HEK293 (cell line): ENCODE measurements around the gene SLC22A4.

Experiments used
- CTCF ChIA-PET: fragments of 350-600 bp; formaldehyde crosslinking; extraction: SDS; loops from one replicate; lab custom pipeline; 2021; ENCODE audit warnings: antibody characterized with exemption; lab: Yijun Ruan, JAX
- POLR2A ChIA-PET: fragments of 300-600 bp; formaldehyde crosslinking; extraction: SDS; loops from one replicate; lab custom pipeline; 2020; ENCODE audit warnings: antibody characterized with exemption, inconsistent platforms; lab: Yijun Ruan, JAX
- H3K27ac ChIP-seq: fragments of 200-500 bp; sonication (Bioruptor generic); 2 replicates; pipeline ENCODE4 v1.5.1; 2014; ENCODE audit warnings: low read depth, low read length, control low read depth, inconsistent platforms; ENCODE audit errors: extremely low read depth
- H3K36me3 ChIP-seq, 2 experiments: fragments of 200-500 bp in 1 of 2; sonication (Bioruptor generic) in 1 of 2; 1 replicate in 1 of 2; 2 replicates in 1 of 2; pipeline ENCODE4 v1.5.1; 2014 to 2017; ENCODE audit warnings: inconsistent platforms in 2 of 2, low read length in 2 of 2; ENCODE audit not compliant: control insufficient read depth in 2 of 2, insufficient read depth in 1 of 2
- H3K4me1 ChIP-seq: fragments of 200-500 bp; sonication (Bioruptor generic); 2 replicates; pipeline ENCODE4 v1.5.1; 2014; ENCODE audit warnings: mild to moderate bottlenecking, low read length, inconsistent platforms; ENCODE audit not compliant: control insufficient read depth, insufficient read depth
- H3K4me3 ChIP-seq: 2 replicates; pipeline ENCODE4 v1.5.1; 2011; ENCODE audit warnings: low read depth, mild to moderate bottlenecking, control low read depth, low read length, moderate library complexity
- H3K9me3 ChIP-seq: fragments of 200-500 bp; sonication (Bioruptor generic); 2 replicates; pipeline ENCODE4 v1.5.1; 2014; ENCODE audit warnings: low read depth, low read length, inconsistent platforms; ENCODE audit not compliant: control insufficient read depth, insufficient read depth
- BCL11A ChIP-seq: fragments of 450-650 bp; formaldehyde crosslinking; IDR thresholded peaks from 2 replicates; pipeline ENCODE4 v1.5.1; 2016; ENCODE audit warnings: low read depth, missing biosample characterization, missing genetic modification characterization
- FEZF1 ChIP-seq: fragments of 450-650 bp; formaldehyde crosslinking; IDR thresholded peaks from 2 replicates; pipeline ENCODE4 v1.5.1; 2016; ENCODE audit warnings: missing biosample characterization, missing genetic modification characterization
- YY1 ChIP-seq: fragments of 450-650 bp; formaldehyde crosslinking; IDR thresholded peaks from 2 replicates; pipeline ENCODE4 v1.5.1; 2018; ENCODE audit warnings: missing biosample characterization, missing genetic modification characterization
- ZBTB21 ChIP-seq: fragments of 450-650 bp; formaldehyde crosslinking; IDR thresholded peaks from 2 replicates; pipeline ENCODE4 v1.5.1; 2017; ENCODE audit warnings: missing biosample characterization, missing genetic modification characterization
- ZBTB26 ChIP-seq: fragments of 450-650 bp; formaldehyde crosslinking; optimal IDR thresholded peaks from 2 replicates; pipeline ENCODE3; 2016; ENCODE audit warnings: missing biosample characterization, mild to moderate bottlenecking, missing genetic modification characterization
- ZBTB48 ChIP-seq: fragments of 450-650 bp; formaldehyde crosslinking; IDR thresholded peaks from 2 replicates; pipeline ENCODE4 v1.5.1; 2016; ENCODE audit warnings: missing biosample characterization, missing genetic modification characterization
- ZBTB49 ChIP-seq: fragments of 450-650 bp; formaldehyde crosslinking; IDR thresholded peaks from 2 replicates; pipeline ENCODE4 v1.5.1; 2016; ENCODE audit warnings: missing biosample characterization, missing genetic modification characterization, low read depth
- ZNF121 ChIP-seq: fragments of 450-650 bp; formaldehyde crosslinking; IDR thresholded peaks from 2 replicates; pipeline ENCODE4 v1.5.1; 2016; ENCODE audit warnings: missing biosample characterization, missing genetic modification characterization
- ZNF2 ChIP-seq: fragments of 450-650 bp; formaldehyde crosslinking; IDR thresholded peaks from 2 replicates; pipeline ENCODE4 v1.5.1; 2016; ENCODE audit warnings: missing biosample characterization, missing genetic modification characterization
- ZNF266 ChIP-seq: fragments of 450-650 bp; formaldehyde crosslinking; IDR thresholded peaks from 2 replicates; pipeline ENCODE4 v1.5.1; 2016; ENCODE audit warnings: missing biosample characterization, missing genetic modification characterization, low read depth
- ZNF48 ChIP-seq: fragments of 450-650 bp; formaldehyde crosslinking; IDR thresholded peaks from 2 replicates; pipeline ENCODE4 v1.5.1; 2016; ENCODE audit warnings: missing biosample characterization, missing genetic modification characterization
- ZNF664 ChIP-seq: fragments of 450-650 bp; formaldehyde crosslinking; IDR thresholded peaks from 2 replicates; pipeline ENCODE4 v1.5.1; 2016; ENCODE audit warnings: missing biosample characterization, missing genetic modification characterization
- ZNF792 ChIP-seq: fragments of 450-650 bp; formaldehyde crosslinking; IDR thresholded peaks from 2 replicates; pipeline ENCODE4 v1.5.1; 2016; ENCODE audit warnings: missing biosample characterization, missing genetic modification characterization
- ZNF837 ChIP-seq: fragments of 450-650 bp; formaldehyde crosslinking; IDR thresholded peaks from 2 replicates; pipeline ENCODE4 v1.5.1; 2016; ENCODE audit warnings: missing biosample characterization, missing genetic modification characterization
- ZNF843 ChIP-seq: fragments of 450-650 bp; formaldehyde crosslinking; IDR thresholded peaks from 2 replicates; pipeline ENCODE4 v1.5.1; 2016; ENCODE audit warnings: missing biosample characterization, missing genetic modification characterization
- TF ChIP-seq, protein P1 (sequence below): IDR thresholded peaks from 2 replicates; pipeline ENCODE4 v1.6.1; 2011; ENCODE audit warnings: mild to moderate bottlenecking, low read depth, low read length, borderline replicate concordance
- TF ChIP-seq, protein P2 (sequence below): fragments of 450-650 bp; formaldehyde crosslinking; IDR thresholded peaks from 2 replicates; pipeline ENCODE4 v1.5.1; 2016; ENCODE audit warnings: missing biosample characterization, missing genetic modification characterization
- TF ChIP-seq, protein P3 (sequence below): fragments of 450-650 bp; formaldehyde crosslinking; IDR thresholded peaks from 2 replicates; pipeline ENCODE4 v1.5.1; 2016; ENCODE audit warnings: missing biosample characterization, missing genetic modification characterization
- TF ChIP-seq, protein P4 (sequence below): fragments of 450-650 bp; formaldehyde crosslinking; IDR thresholded peaks from 2 replicates; pipeline ENCODE4 v1.5.1; 2016; ENCODE audit warnings: missing biosample characterization, missing genetic modification characterization

Gene SLC22A4

GRCh38 chr5:132308701-132309100 lies 14.5 kb downstream of the SLC22A4 start:
- CTCF ChIA-PET: interaction anchor here (0.6 to 0.7 kb wide), 2 partner anchors 71 to 812 kb away, joined by 3 to 6 read pairs; no protein-coding TSS in a partner anchor
- Histone ChIP-seq H3K4me3 (no peak overlapping the region), H3K9me3 (no peaks in the 10 kb centered on the region), H3K4me1 (no peaks in the 10 kb centered on the region), H3K27ac (no peak overlapping the region)
- POLR2A ChIA-PET: interaction anchor here (1.9 kb wide), 1 partner anchor 15 kb away, joined by 6 read pairs; the partner anchor contains the start of gene SLC22A4
- TF ChIP-seq ZBTB26 (tag by site-specific recombination) (no peak), ZNF792 (no peak), ZNF266 (no peak), ZNF2 (tag by site-specific recombination) (no peak), ZNF121 (tag by site-specific recombination) (no peak), ZBTB49 (tag by site-specific recombination) (no peak), FEZF1 (tag by site-specific recombination) (no peak), ZNF843 (tag by site-specific recombination) (no peak), ZNF48 (no peak), YY1 (tag by site-specific recombination) (no peak), ZBTB21 (tag by site-specific recombination) (no peak), ZNF664 (no peak), ZNF837 (tag by site-specific recombination) (no peak), BCL11A (tag by site-specific recombination) (no peak), ZBTB48 (no peak)
- TF ChIP-seq, protein P1, sequence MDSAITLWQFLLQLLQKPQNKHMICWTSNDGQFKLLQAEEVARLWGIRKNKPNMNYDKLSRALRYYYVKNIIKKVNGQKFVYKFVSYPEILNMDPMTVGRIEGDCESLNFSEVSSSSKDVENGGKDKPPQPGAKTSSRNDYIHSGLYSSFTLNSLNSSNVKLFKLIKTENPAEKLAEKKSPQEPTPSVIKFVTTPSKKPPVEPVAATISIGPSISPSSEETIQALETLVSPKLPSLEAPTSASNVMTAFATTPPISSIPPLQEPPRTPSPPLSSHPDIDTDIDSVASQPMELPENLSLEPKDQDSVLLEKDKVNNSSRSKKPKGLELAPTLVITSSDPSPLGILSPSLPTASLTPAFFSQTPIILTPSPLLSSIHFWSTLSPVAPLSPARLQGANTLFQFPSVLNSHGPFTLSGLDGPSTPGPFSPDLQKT: no peak
- TF ChIP-seq, protein P2, sequence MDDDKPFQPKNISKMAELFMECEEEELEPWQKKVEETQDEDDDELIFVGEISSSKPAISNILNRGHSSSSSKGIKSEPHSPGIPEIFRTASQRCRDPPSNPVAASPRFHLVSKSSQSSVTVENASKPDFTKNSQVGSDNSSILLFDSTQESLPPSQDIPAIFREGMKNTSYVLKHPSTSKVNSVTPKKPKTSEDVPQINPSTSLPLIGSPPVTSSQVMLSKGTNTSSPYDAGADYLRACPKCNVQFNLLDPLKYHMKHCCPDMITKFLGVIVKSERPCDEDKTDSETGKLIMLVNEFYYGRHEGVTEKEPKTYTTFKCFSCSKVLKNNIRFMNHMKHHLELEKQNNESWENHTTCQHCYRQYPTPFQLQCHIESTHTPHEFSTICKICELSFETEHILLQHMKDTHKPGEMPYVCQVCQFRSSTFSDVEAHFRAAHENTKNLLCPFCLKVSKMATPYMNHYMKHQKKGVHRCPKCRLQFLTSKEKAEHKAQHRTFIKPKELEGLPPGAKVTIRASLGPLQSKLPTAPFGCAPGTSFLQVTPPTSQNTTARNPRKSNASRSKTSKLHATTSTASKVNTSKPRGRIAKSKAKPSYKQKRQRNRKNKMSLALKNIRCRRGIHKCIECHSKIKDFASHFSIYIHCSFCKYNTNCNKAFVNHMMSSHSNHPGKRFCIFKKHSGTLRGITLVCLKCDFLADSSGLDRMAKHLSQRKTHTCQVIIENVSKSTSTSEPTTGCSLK (tag by site-specific recombination): no peak
- TF ChIP-seq, protein P3, sequence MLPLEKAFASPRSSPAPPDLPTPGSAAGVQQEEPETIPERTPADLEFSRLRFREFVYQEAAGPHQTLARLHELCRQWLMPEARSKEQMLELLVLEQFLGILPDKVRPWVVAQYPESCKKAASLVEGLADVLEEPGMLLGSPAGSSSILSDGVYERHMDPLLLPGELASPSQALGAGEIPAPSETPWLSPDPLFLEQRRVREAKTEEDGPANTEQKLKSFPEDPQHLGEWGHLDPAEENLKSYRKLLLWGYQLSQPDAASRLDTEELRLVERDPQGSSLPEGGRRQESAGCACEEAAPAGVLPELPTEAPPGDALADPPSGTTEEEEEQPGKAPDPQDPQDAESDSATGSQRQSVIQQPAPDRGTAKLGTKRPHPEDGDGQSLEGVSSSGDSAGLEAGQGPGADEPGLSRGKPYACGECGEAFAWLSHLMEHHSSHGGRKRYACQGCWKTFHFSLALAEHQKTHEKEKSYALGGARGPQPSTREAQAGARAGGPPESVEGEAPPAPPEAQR (tag by site-specific recombination): no peak
- TF ChIP-seq, protein P4, sequence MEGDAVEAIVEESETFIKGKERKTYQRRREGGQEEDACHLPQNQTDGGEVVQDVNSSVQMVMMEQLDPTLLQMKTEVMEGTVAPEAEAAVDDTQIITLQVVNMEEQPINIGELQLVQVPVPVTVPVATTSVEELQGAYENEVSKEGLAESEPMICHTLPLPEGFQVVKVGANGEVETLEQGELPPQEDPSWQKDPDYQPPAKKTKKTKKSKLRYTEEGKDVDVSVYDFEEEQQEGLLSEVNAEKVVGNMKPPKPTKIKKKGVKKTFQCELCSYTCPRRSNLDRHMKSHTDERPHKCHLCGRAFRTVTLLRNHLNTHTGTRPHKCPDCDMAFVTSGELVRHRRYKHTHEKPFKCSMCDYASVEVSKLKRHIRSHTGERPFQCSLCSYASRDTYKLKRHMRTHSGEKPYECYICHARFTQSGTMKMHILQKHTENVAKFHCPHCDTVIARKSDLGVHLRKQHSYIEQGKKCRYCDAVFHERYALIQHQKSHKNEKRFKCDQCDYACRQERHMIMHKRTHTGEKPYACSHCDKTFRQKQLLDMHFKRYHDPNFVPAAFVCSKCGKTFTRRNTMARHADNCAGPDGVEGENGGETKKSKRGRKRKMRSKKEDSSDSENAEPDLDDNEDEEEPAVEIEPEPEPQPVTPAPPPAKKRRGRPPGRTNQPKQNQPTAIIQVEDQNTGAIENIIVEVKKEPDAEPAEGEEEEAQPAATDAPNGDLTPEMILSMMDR (tag by site-specific recombination): no peak
- TF ChIP-seq, all 188 proteins: peak for 0
- no peaks in the 10 kb centered on the region for H3K36me3 ChIP-seq
